HCT116 (cell line): ENCODE measurements around the gene SYT11. TPM values are rescaled to one million over a fixed set of nuclear protein-coding genes. Genes with fewer than 3 reads are reported as not detected.

ENCODE experiments used
- ATAC-seq: fragments of 200-7000 bp; cut with Tn5 transposase; 2 replicates; pipeline ENCODE4 v1.9.1; 2020; ENCODE audit warnings: mild to moderate bottlenecking, moderate library complexity
- BruUV-seq: library from RNA; stranded (reverse); fragments of 400-500 nt; replicated peaks from 2 replicates; lab custom pipeline; 2021; lab: Mats Ljungman, UMichigan
- CTCF ChIA-PET: fragments of 300-600 bp; sonication (Branson Sonifier 250); formaldehyde crosslinking; loops from one replicate; lab custom pipeline; 2021; ENCODE audit warnings: antibody characterized with exemption; lab: Charles Lee
- POLR2A ChIA-PET: fragments of 300-600, 350-600 bp; sonication (Branson Sonifier 250); formaldehyde crosslinking; loops from one replicate; lab custom pipeline; 2021; ENCODE audit warnings: antibody characterized with exemption; lab: Charles Lee
- RAD21 ChIA-PET, 2 experiments: fragments of 300-600 bp; sonication (Branson Sonifier 250); formaldehyde crosslinking; loops; one replicate each; lab custom pipeline; 2023; ENCODE audit warnings: low total read pairs in 2 of 2; ENCODE audit not compliant: uncharacterized antibody in 2 of 2, unreplicated experiment in 2 of 2, low non-redundant PET in 1 of 2; lab: Charles Lee
- DNase-seq: peaks from one replicate; pipeline ENCODE4 v3.0.0-alpha.2; 2010; ENCODE audit warnings: low read depth, low spot score
- H2AFZ ChIP-seq: fragments of 200-600 bp; shearing (Covaris generic), sonication (generic); 2 replicates; pipeline ENCODE4 v1.6.1; 2017; ENCODE audit warnings: low read depth, mixed run types, mixed read lengths, antibody characterized with exemption, low read length; ENCODE audit not compliant: poor library complexity, severe bottlenecking
- H3K27ac ChIP-seq: 2 replicates; pipeline ENCODE4 v1.5.1; 2012; ENCODE audit warnings: low read depth, low read length
- H3K27me3 ChIP-seq: fragments of 200-600 bp; sonication (generic); 2 replicates; pipeline ENCODE4 v1.6.1; 2016; ENCODE audit warnings: mixed run types, low read length, mixed read lengths; ENCODE audit not compliant: insufficient read depth
- H3K36me3 ChIP-seq, 2 experiments: fragments of 200-500 bp in 1 of 2; fragments of 200-600 bp in 1 of 2; sonication (Bioruptor generic) in 1 of 2; sonication (generic) in 1 of 2; 2 replicates each; pipeline versions ENCODE4 v1.5.1 to v1.6.1; 2014 to 2016; ENCODE audit warnings: low read length in 2 of 2, inconsistent platforms in 1 of 2, mixed read lengths in 1 of 2, mixed run types in 1 of 2; ENCODE audit not compliant: insufficient read depth in 2 of 2, control insufficient read depth in 1 of 2
- H3K4me1 ChIP-seq, 2 experiments: fragments of 200-600 bp in 1 of 2; sonication (generic) in 1 of 2; 2 replicates each; pipeline versions ENCODE4 v1.5.1 to v1.6.1; 2012 to 2017; ENCODE audit warnings: low read length in 2 of 2, inconsistent platforms in 1 of 2, mild to moderate bottlenecking in 1 of 2, mixed read lengths in 1 of 2, mixed run types in 1 of 2, moderate library complexity in 1 of 2; ENCODE audit not compliant: insufficient read depth in 2 of 2, control insufficient read depth in 1 of 2
- H3K4me2 ChIP-seq: fragments of 200-600 bp; sonication (generic); 2 replicates; pipeline ENCODE4 v1.6.1; 2017; ENCODE audit warnings: mixed run types, low read length, mixed read lengths
- H3K4me3 ChIP-seq, 2 experiments: fragments of 200-600 bp in 1 of 2; sonication (generic) in 1 of 2; replicated peaks in 1 of 2; 2 replicates each; pipeline ENCODE4 v1.5.1; 2011 to 2016; ENCODE audit warnings: low read length in 2 of 2, control low read depth in 1 of 2, low read depth in 1 of 2, mild to moderate bottlenecking in 1 of 2, mixed read lengths in 1 of 2, mixed run types in 1 of 2
- H3K79me2 ChIP-seq: fragments of 200-600 bp; sonication (generic); 2 replicates; pipeline ENCODE4 v1.6.1; 2017; ENCODE audit warnings: mild to moderate bottlenecking, mixed run types, low read length, moderate library complexity, mixed read lengths; ENCODE audit not compliant: insufficient read depth
- H3K9ac ChIP-seq: fragments of 200-600 bp; sonication (generic); 2 replicates; pipeline ENCODE4 v1.6.1; 2016; ENCODE audit warnings: low read length, mixed read lengths
- H3K9me2 ChIP-seq: fragments of 200-600 bp; sonication (generic), shearing (Covaris generic); 2 replicates; pipeline ENCODE4 v1.6.1; 2017; ENCODE audit warnings: mixed run types, mild to moderate bottlenecking, moderate library complexity; ENCODE audit not compliant: insufficient read depth
- H3K9me3 ChIP-seq, 2 experiments: fragments of 200-500 bp in 1 of 2; fragments of 200-600 bp in 1 of 2; sonication (Bioruptor generic) in 1 of 2; sonication (generic) in 1 of 2; 2 replicates each; pipeline ENCODE4 v1.6.1; 2014 to 2017; ENCODE audit warnings: low read length in 2 of 2, mixed read lengths in 2 of 2, inconsistent platforms in 1 of 2, low read depth in 1 of 2, mild to moderate bottlenecking in 1 of 2, mixed run types in 1 of 2, moderate library complexity in 1 of 2; ENCODE audit not compliant: control insufficient read depth in 1 of 2, insufficient read depth in 1 of 2
- H4K20me1 ChIP-seq: fragments of 200-600 bp; sonication (generic), shearing (Covaris generic); 2 replicates; pipeline ENCODE4 v1.6.1; 2017; ENCODE audit warnings: mixed run types, mild to moderate bottlenecking, moderate library complexity; ENCODE audit not compliant: insufficient read depth
- CBX3 ChIP-seq: IDR thresholded peaks from 2 replicates; pipeline ENCODE4 v1.6.1; 2012; ENCODE audit warnings: low read depth
- EGR1 ChIP-seq: IDR thresholded peaks from 2 replicates; pipeline ENCODE4 v1.6.1; 2012; ENCODE audit warnings: low read depth
- EZH2 ChIP-seq: fragments of 200-600 bp; sonication (generic); IDR thresholded peaks from 2 replicates; pipeline ENCODE4 v1.6.1; 2017; ENCODE audit warnings: antibody characterized with exemption, mixed run types
- EZH2phosphoT487 ChIP-seq: fragments of 200-600 bp; IDR thresholded peaks from 2 replicates; pipeline ENCODE4 v1.6.1; 2018; ENCODE audit warnings: antibody characterized with exemption, borderline replicate concordance
- JUND ChIP-seq: IDR thresholded peaks from 2 replicates; pipeline ENCODE4 v1.6.1; 2012
- MAX ChIP-seq: IDR thresholded peaks from 2 replicates; pipeline ENCODE4 v1.6.1; 2012
- POLR2A ChIP-seq: IDR thresholded peaks from 2 replicates; pipeline ENCODE4 v1.7.0; 2011; ENCODE audit warnings: borderline replicate concordance; ENCODE audit not compliant: insufficient read depth, insufficient read length; ENCODE audit errors: extremely low read depth
- REST ChIP-seq: IDR thresholded peaks from 2 replicates; pipeline ENCODE4 v1.6.1; 2012; ENCODE audit warnings: low read depth
- SP1 ChIP-seq: IDR thresholded peaks from 2 replicates; pipeline ENCODE4 v1.6.1; 2012; ENCODE audit warnings: low read depth
- SRF ChIP-seq: IDR thresholded peaks from 2 replicates; pipeline ENCODE4 v1.6.1; 2012; ENCODE audit warnings: low read depth
- TCF7L2 ChIP-seq: IDR thresholded peaks from 2 replicates; pipeline ENCODE4 v1.7.0; 2011; ENCODE audit warnings: borderline replicate concordance, inconsistent platforms; ENCODE audit not compliant: insufficient read depth, insufficient read length; ENCODE audit errors: extremely low read depth
- YY1 ChIP-seq: IDR thresholded peaks from 2 replicates; pipeline ENCODE4 v1.6.1; 2011; ENCODE audit warnings: low read length, low read depth, moderate library complexity, mild to moderate bottlenecking; ENCODE audit not compliant: insufficient replicate concordance; ENCODE audit errors: extremely low read depth
- ZFX ChIP-seq: fragments of 450-650 bp; IDR thresholded peaks from 2 replicates; pipeline ENCODE4 v1.6.1; 2017
- ZNF274 ChIP-seq: fragments of 200-500 bp; sonication (Bioruptor generic); IDR thresholded peaks from 2 replicates; pipeline ENCODE4 v1.6.1; 2014; ENCODE audit warnings: mild to moderate bottlenecking, low read depth, low read length, inconsistent platforms
- intact Hi-C: fragments of 100-400 bp; cut with micrococcal nuclease; formaldehyde crosslinking; loops from 2 replicates; pipeline ENCODE4 v1.10.0; 2022
- total RNA-seq: library from RNA; stranded (reverse); gene quantifications from one replicate; pipeline ENCODE4 v1.2.1, GENCODE V29; 2021; ENCODE audit not compliant: unreplicated experiment

SYT11 gene
- total RNA-seq, 1 experiment from 2014 or later = 0.17 TPM

- ATAC-seq = no peak
- Histone ChIP-seq H3K9me2 (no peaks in the 10 kb centered on the region), H3K27ac (no peak overlapping the region), H2AFZ (no peak overlapping the region), H3K4me3 (no peak overlapping the region), H3K79me2 (no peaks in the 10 kb centered on the region), H3K4me1 (no peaks in the 10 kb centered on the region; a peak in 1 of 4 replicates), H3K9ac (no peak overlapping the region), H3K36me3 (no peaks in the 10 kb centered on the region), H3K9me3 (no peaks in the 10 kb centered on the region), H3K4me2 (no peak overlapping the region), H3K27me3 (no peaks in the 10 kb centered on the region), H4K20me1 (no peaks in the 10 kb centered on the region)
- RAD21 ChIA-PET = no interaction called here
- intact Hi-C loops = no loop called here
- CTCF ChIA-PET = no interaction called here
- POLR2A ChIA-PET = interaction anchor here (1.9 kb wide), 1 partner anchor 12 kb away, joined by 4 read pairs; no protein-coding TSS in a partner anchor
- BruUV-seq = no TSS peak
- TF ChIP-seq EZH2phosphoT487 (no peak), SP1 (no peak), POLR2A (no peak), MAX (no peak), SRF (no peak), CBX3 (no peak), YY1 (no peak), JUND (no peak), EZH2 (no peak), ZFX (no peak), TCF7L2 (no peak), ZNF274 (no peak), REST (no peak), EGR1 (no peak)
- DNase-seq = no peak
These were observed 12.0 kb downstream of the SYT11 start for GRCh38 chr1:155871390-155871789.
